Breast epithelium (tissue), 4 donors: ENCODE results near the gene NRN1L. TPM values are rescaled to one million over a fixed set of nuclear protein-coding genes. Genes with fewer than 3 reads are reported as not detected.

Experiments used
- DNase-seq, 2 donors: peaks; one replicate each; pipeline ENCODE4 v3.0.0-alpha.2; 2019; ENCODE audit warnings: low spot score in 2 of 2
- H3K27ac ChIP-seq, 2 donors: fragments of 200-600 bp; sonication (generic) in 1 of 2; one replicate each; pipeline ENCODE4 v1.5.1; 2016 to 2019; ENCODE audit warnings: mild to moderate bottlenecking in 1 of 2
- H3K27me3 ChIP-seq, 2 donors: fragments of 200-600 bp; sonication (generic) in 1 of 2; one replicate each; pipeline versions ENCODE4 v1.5.1 to v1.6.0; 2017 to 2019; ENCODE audit warnings: control low read depth in 1 of 2, mild to moderate bottlenecking in 1 of 2
- H3K36me3 ChIP-seq: fragments of 200-600 bp; one replicate; pipeline ENCODE4 v1.5.1; 2019
- H3K4me1 ChIP-seq, 2 donors: fragments of 200-600 bp; sonication (generic); one replicate each; pipeline ENCODE4 v1.5.1; 2016 to 2019; ENCODE audit warnings: control low read depth in 1 of 2
- H3K4me3 ChIP-seq, 3 donors: fragments of 200-600 bp; sonication (generic); 1 replicate in 2 of 3; 2 replicates in 1 of 3; pipeline ENCODE4 v1.5.1; 2016 to 2019; ENCODE audit warnings: mild to moderate bottlenecking in 3 of 3, moderate library complexity in 2 of 3
- H3K9me3 ChIP-seq, 2 donors: fragments of 200-600 bp; sonication (generic) in 1 of 2; one replicate each; pipeline ENCODE4 v1.5.1; 2016 to 2019; ENCODE audit warnings: control low read depth in 1 of 2
- POLR2A ChIP-seq: fragments of 450-650 bp; IDR thresholded peaks from one replicate; pipeline ENCODE4 v1.6.1; 2016; ENCODE audit warnings: antibody characterized with exemption, mild to moderate bottlenecking, moderate library complexity
- POLR2AphosphoS5 ChIP-seq, 3 donors: sonication (generic); formaldehyde crosslinking; IDR thresholded peaks; one replicate each; pipeline ENCODE4 v1.6.1; 2017; ENCODE audit warnings: antibody characterized with exemption in 3 of 3
- intact Hi-C: fragments of 100-400 bp; cut with DNase I; formaldehyde crosslinking; loops from one replicate; pipeline ENCODE4 v1.15.1; 2023; ENCODE audit warnings: low total_unique reads
- total RNA-seq, 3 donors: library from RNA; depleted of rRNA; stranded (reverse); fragments of >200 nt; gene quantifications; one replicate each; pipeline ENCODE4 v1.1.0, GENCODE V29; 2016
- TF ChIP-seq, protein P1 (sequence below), 3 donors: fragments of 450-650 bp; IDR thresholded peaks; one replicate each; pipeline ENCODE4 v1.5.1; 2016 to 2017; ENCODE audit warnings: antibody characterized with exemption in 3 of 3, mild to moderate bottlenecking in 3 of 3, moderate library complexity in 3 of 3

Gene NRN1L
- total RNA-seq, 3 donors from 2014 or later = 1.3 to 1.4 TPM; not detected in 1

DNA sequence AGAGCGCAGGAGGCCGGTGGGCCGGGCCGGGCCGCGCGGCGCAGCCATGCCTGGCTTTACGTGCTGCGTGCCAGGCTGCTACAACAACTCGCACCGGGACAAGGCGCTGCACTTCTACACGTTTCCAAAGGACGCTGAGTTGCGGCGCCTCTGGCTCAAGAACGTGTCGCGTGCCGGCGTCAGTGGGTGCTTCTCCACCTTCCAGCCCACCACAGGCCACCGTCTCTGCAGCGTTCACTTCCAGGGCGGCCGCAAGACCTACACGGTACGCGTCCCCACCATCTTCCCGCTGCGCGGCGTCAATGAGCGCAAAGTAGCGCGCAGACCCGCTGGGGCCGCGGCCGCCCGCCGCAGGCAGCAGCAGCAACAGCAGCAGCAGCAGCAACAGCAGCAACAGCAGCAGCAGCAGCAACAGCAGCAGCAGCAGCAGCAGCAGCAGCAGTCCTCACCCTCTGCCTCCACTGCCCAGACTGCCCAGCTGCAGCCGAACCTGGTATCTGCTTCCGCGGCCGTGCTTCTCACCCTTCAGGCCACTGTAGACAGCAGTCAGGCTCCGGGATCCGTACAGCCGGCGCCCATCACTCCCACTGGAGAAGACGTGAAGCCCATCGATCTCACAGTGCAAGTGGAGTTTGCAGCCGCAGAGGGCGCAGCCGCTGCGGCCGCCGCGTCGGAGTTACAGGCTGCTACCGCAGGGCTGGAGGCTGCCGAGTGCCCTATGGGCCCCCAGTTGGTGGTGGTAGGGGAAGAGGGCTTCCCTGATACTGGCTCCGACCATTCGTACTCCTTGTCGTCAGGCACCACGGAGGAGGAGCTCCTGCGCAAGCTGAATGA is 42.0 kb upstream of the NRN1L start:
- Histone ChIP-seq H3K27me3 (no peaks in the 10 kb centered on the region), H3K4me1 (peaks cover 21 to 31% of the 10 kb centered on the region in 2 donors), H3K27ac (peak overlapping the region; percentile 99 to 100), H3K9me3 (no peaks in the 10 kb centered on the region), H3K36me3 (no peaks in the 10 kb centered on the region), H3K4me3 (peak overlapping the region; percentile 82 to 96 (median 84))
- TF ChIP-seq POLR2A = no peak
- TF ChIP-seq, protein P1, sequence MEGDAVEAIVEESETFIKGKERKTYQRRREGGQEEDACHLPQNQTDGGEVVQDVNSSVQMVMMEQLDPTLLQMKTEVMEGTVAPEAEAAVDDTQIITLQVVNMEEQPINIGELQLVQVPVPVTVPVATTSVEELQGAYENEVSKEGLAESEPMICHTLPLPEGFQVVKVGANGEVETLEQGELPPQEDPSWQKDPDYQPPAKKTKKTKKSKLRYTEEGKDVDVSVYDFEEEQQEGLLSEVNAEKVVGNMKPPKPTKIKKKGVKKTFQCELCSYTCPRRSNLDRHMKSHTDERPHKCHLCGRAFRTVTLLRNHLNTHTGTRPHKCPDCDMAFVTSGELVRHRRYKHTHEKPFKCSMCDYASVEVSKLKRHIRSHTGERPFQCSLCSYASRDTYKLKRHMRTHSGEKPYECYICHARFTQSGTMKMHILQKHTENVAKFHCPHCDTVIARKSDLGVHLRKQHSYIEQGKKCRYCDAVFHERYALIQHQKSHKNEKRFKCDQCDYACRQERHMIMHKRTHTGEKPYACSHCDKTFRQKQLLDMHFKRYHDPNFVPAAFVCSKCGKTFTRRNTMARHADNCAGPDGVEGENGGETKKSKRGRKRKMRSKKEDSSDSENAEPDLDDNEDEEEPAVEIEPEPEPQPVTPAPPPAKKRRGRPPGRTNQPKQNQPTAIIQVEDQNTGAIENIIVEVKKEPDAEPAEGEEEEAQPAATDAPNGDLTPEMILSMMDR (IDR thresholded peaks at IDR 0.05) = peak in 1 of 3 donors; percentile 8
- intact Hi-C loops = no loop called here
- peak in 1 of 2 donors; percentile 30 for DNase-seq

DNA sequence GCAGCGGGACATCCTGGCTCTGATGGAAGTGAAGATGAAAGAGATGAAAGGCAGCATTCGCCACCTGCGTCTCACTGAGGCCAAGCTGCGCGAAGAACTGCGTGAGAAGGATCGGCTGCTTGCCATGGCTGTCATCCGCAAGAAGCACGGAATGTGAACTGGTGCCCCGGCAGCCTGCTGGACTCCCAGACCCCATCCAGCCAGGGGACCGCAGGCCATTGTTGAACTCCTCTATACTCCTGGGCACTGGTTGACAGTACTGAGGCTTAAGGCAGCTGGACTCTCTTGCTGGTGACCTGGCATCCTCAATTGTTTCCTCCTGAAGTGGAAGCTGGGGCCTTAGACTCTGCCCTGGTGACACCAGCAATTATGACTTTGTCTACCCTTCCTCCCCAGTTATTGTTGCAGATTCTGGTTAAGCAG is 41.3 kb upstream of the NRN1L start:
- intact Hi-C loops = no loop called here
- TF ChIP-seq, protein P1 (IDR thresholded peaks at IDR 0.05) = no peak
- TF ChIP-seq POLR2AphosphoS5 (IDR thresholded peaks at IDR 0.05) = no peak
- no peaks in the 10 kb centered on the region for H3K36me3 ChIP-seq
- DNase-seq = no peak
- peak overlapping the region; percentile 82 to 96 (median 84) for H3K4me3 ChIP-seq
- H3K27ac ChIP-seq = peak overlapping the region; percentile 99 to 100
- H3K4me1 ChIP-seq = peaks cover 21 to 31% of the 10 kb centered on the region in 2 donors
- no peaks in the 10 kb centered on the region for H3K27me3 ChIP-seq
- no peaks in the 10 kb centered on the region for H3K9me3 ChIP-seq

DNA sequence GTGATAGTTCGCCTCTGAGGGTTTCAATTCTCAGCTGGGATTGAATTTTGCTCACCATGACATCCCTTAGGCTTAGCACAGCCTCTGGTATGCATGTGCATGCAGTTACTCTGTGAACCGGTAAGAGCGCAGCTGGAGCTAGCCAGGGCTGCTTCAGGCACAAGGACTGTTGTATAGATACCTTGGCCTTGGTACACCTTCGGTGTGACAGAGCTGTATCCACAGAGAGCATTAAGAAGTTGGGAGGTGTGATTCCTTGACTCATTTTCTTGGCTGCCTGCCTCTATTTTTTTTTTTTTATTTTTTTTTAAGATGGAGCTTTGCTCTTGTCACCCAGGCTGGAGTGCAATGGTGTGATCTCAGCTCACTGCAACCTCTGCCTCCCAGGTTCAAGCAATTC is 40.2 kb upstream of the NRN1L start:
- Histone ChIP-seq H3K4me3 (peak overlapping the region in 2 of 3 donors; percentile 29 to 84), H3K27ac (no peak overlapping the region), H3K4me1 (peaks cover 21 to 31% of the 10 kb centered on the region in 2 donors), H3K36me3 (no peaks in the 10 kb centered on the region), H3K27me3 (no peaks in the 10 kb centered on the region), H3K9me3 (no peaks in the 10 kb centered on the region)
- DNase-seq = no peak
- TF ChIP-seq POLR2A (no peak), POLR2AphosphoS5 (IDR thresholded peaks at IDR 0.05) (no peak)
- TF ChIP-seq, protein P1 (IDR thresholded peaks at IDR 0.05) = no peak
- intact Hi-C loops = no loop called here

DNA sequence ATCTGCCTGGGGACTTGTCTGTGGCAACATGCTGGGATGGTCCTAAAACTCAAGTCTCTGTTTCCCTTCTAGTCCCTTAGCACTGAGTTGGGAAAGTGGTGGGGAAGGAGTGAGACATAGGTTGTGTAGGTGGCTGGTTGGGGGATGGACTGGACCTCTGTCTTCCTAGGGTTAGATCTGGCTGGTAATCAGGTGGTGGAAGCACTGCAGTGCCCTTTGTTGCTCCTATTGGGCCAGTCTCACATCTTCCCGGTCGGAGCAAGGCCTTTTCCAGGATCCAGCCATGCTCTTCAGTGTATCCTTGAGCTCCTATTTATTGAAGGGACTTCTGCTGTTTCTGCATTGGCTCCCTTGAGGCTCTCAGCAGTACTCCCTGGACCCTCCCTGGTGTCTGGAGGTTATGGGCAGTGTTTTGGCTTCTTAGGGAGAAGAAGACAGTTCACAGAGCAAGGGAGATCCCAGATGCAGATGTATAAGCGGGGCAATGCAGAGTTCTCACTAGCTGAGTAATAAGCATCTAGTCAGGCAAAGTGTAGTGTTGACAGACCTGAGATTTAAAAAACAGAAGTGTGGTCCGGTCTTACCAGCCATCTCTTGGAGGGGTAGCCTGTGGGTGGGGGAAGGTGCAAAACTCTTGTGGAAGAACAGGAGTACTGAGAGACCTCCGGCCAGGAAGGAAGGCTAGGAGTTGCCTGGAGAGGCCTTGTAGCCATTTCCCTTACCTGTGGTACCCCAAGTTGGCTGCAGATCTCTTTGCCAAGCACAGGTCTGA is 39.2 kb upstream of the NRN1L start:
- no peaks in the 10 kb centered on the region for H3K9me3 ChIP-seq
- H3K36me3 ChIP-seq = no peaks in the 10 kb centered on the region
- no peak for DNase-seq
- peak overlapping the region; percentile 92 to 94 for H3K27ac ChIP-seq
- no peaks in the 10 kb centered on the region for H3K27me3 ChIP-seq
- peaks cover 21 to 31% of the 10 kb centered on the region in 2 donors for H3K4me1 ChIP-seq
- TF ChIP-seq POLR2A (no peak), POLR2AphosphoS5 (IDR thresholded peaks at IDR 0.05) (no peak)
- TF ChIP-seq, protein P1 (IDR thresholded peaks at IDR 0.05) = no peak
- intact Hi-C loops = no loop called here
- H3K4me3 ChIP-seq = peak overlapping the region; percentile 91 to 98 (median 95)

DNA sequence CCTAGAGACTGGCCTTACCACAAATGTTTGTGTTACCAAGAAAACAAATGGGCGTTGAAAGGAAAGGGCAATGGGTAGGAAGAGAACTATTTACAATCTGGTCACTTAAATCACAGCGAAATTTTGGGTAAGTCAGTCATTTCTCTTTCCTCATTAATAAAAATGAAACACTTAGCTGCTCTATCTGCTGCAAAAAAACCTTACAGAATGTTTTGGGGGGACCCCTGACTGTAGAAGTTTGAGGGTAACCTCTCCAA is 38.7 kb upstream of the NRN1L start:
- Histone ChIP-seq H3K27ac (peak overlapping the region; percentile 92 to 94), H3K4me1 (peaks cover 21 to 31% of the 10 kb centered on the region in 2 donors), H3K4me3 (peak overlapping the region; percentile 91 to 98 (median 95)), H3K36me3 (no peaks in the 10 kb centered on the region), H3K9me3 (no peaks in the 10 kb centered on the region), H3K27me3 (no peaks in the 10 kb centered on the region)
- DNase-seq = no peak
- TF ChIP-seq, protein P1 (IDR thresholded peaks at IDR 0.05) = no peak
- no peak for TF ChIP-seq POLR2A
- no peak for TF ChIP-seq POLR2AphosphoS5 (IDR thresholded peaks at IDR 0.05)
- intact Hi-C loops = no loop called here
